Uterus (tissue), 2 donors: ENCODE data around the gene EGLN2.

Experiments used
- POLR2A ChIP-seq, 2 donors: fragments of 450-650 bp; IDR thresholded peaks; one replicate each; pipeline ENCODE4 v1.6.1; 2016; ENCODE audit warnings: antibody characterized with exemption in 2 of 2, mild to moderate bottlenecking in 1 of 2, moderate library complexity in 1 of 2
- TF ChIP-seq, protein P1 (sequence below), 4 experiments: fragments of 200-600 bp in 2 of 4; fragments of 450-650 bp in 2 of 4; sonication (generic) in 2 of 4; IDR thresholded peaks; one replicate each; pipeline ENCODE4 v1.5.1; 2016 to 2019; ENCODE audit warnings: antibody characterized with exemption in 4 of 4, mild to moderate bottlenecking in 2 of 4, moderate library complexity in 1 of 4

DNA sequence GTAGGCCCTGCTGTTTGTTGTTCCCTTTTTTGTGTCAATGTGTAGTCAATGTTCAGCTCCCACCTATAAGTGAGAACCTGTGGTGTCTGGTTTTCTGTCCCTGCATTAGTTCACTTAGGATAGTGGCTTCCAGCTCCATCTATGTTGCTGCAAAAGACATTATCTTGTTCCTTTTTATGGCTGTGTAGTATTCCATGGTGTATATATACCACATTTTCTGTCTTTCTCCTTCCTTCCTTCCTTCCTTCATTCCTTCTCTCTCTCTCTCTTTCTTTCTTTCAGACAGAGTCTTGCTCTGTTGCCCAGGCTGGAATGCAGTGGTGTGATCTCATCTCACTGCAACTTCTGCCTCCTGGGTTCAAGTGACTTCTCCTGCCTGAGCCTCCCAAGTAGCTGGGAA is 30.2 kb downstream of the EGLN2 start:
- TF ChIP-seq, protein P1, sequence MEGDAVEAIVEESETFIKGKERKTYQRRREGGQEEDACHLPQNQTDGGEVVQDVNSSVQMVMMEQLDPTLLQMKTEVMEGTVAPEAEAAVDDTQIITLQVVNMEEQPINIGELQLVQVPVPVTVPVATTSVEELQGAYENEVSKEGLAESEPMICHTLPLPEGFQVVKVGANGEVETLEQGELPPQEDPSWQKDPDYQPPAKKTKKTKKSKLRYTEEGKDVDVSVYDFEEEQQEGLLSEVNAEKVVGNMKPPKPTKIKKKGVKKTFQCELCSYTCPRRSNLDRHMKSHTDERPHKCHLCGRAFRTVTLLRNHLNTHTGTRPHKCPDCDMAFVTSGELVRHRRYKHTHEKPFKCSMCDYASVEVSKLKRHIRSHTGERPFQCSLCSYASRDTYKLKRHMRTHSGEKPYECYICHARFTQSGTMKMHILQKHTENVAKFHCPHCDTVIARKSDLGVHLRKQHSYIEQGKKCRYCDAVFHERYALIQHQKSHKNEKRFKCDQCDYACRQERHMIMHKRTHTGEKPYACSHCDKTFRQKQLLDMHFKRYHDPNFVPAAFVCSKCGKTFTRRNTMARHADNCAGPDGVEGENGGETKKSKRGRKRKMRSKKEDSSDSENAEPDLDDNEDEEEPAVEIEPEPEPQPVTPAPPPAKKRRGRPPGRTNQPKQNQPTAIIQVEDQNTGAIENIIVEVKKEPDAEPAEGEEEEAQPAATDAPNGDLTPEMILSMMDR (IDR thresholded peaks at IDR 0.05), result no peak
- TF ChIP-seq POLR2A (IDR thresholded peaks at IDR 0.05), result no peak
